Measurements from ENCODE around the gene BACH1. TPM values are rescaled to one million over a fixed set of nuclear protein-coding genes. Genes with fewer than 3 reads are reported as not detected.
"Not testable (repeated sequence)": the region's sequence is repeated elsewhere in the genome, so short reads cannot be mapped to it uniquely, and the experiment has no call there.

BACH1 gene
- total RNA-seq, 1 experiment from 2014 or later = 48.7 TPM

DNA sequence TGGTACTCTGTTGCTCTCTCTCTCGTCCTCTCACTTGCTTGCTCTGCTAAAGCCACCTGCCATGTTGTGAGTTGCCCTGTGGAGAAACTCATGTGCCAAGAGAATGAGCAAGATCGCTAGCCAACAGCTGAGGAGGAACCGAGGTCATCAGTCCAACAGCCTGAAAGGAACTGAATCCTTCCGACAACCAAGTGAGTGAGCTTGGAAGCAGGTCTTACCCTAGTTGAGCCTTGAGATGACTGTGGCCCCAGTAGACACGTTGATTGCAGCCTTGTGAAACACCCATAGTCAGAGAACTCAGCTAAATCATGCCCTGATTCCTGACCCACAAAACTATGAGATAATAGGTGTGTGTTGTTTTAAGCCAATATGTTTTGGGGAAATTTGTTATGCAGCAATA is 48.1 kb upstream of the BACH1 start:
- DNase-seq (ENCODE audit: low spot score) (no peak), ATAC-seq (no peak)
- ChIA-PET CTCF (no interaction called here), POLR2A (no interaction called here)
- Mint-ChIP-seq H3K27ac (no peak overlapping the region), H3K36me3 (peaks cover 25% of the 10 kb centered on the region), H3K4me3 (no peak overlapping the region), H3K4me1 (no peaks in the 10 kb centered on the region), H3K9me3 (peaks cover 53% of the 10 kb centered on the region), H3K27me3 (ENCODE audit: low read depth) (no peaks in the 10 kb centered on the region; the same call in 1 of the 2 replicates)
- no peak for TF ChIP-seq SMAD3 (CRISPR knock-in tag; IDR thresholded peaks at IDR 0.05; ENCODE audit: borderline replicate concordance)
- TF ChIP-seq SOX15 (CRISPR knock-in tag; IDR thresholded peaks at IDR 0.05) = no peak
- TF ChIP-seq IRF2 (CRISPR knock-in tag; IDR thresholded peaks at IDR 0.05; ENCODE audit: borderline replicate concordance, low read depth) = no peak
- no peak for TF ChIP-seq SMAD4 (CRISPR knock-in tag; IDR thresholded peaks at IDR 0.05)
- TF ChIP-seq JAZF1 (CRISPR knock-in tag; IDR thresholded peaks at IDR 0.05) = no peak
- no peak for TF ChIP-seq NR3C1 (CRISPR knock-in tag; conservative IDR thresholded peaks at IDR 0.05; ENCODE audit: low read depth)
- TF ChIP-seq, protein P1, sequence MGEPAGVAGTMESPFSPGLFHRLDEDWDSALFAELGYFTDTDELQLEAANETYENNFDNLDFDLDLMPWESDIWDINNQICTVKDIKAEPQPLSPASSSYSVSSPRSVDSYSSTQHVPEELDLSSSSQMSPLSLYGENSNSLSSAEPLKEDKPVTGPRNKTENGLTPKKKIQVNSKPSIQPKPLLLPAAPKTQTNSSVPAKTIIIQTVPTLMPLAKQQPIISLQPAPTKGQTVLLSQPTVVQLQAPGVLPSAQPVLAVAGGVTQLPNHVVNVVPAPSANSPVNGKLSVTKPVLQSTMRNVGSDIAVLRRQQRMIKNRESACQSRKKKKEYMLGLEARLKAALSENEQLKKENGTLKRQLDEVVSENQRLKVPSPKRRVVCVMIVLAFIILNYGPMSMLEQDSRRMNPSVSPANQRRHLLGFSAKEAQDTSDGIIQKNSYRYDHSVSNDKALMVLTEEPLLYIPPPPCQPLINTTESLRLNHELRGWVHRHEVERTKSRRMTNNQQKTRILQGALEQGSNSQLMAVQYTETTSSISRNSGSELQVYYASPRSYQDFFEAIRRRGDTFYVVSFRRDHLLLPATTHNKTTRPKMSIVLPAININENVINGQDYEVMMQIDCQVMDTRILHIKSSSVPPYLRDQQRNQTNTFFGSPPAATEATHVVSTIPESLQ (CRISPR knock-in tag; IDR thresholded peaks at IDR 0.05) = no peak
- no peak for TF ChIP-seq GRHL2 (CRISPR knock-in tag; IDR thresholded peaks at IDR 0.05; ENCODE audit: insufficient replicate concordance, severe bottlenecking)
- no peak for TF ChIP-seq ZNF219 (CRISPR knock-in tag; IDR thresholded peaks at IDR 0.05; ENCODE audit: borderline replicate concordance)
- TF ChIP-seq USF1 (CRISPR knock-in tag; IDR thresholded peaks at IDR 0.05) = no peak

DNA sequence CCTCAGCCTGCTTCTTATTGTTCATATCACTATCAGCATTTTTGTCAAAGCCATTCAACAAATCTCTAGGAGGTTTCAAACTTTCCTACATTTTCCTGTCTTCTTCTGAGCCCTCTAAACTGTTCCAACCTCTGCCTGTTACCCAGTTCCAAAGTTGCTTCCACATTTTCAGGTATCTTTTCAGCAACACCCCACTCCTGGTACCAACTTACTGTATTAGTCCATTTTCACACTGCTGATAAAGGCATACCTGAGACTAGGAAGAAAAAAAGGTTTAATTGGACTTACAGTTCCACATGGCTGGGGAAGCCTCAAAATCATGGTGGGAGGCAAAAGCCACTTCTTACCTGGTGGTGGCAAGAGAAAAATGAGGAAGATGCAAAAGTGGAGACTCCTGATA is 44.9 kb upstream of the BACH1 start:
- POLR2A ChIA-PET; H3K27ac Mint-ChIP-seq; DNase-seq (ENCODE audit: low spot score); H3K4me3 Mint-ChIP-seq; H3K4me1 Mint-ChIP-seq; ATAC-seq; H3K27me3 Mint-ChIP-seq (ENCODE audit: low read depth): not testable (repeated sequence)
- Mint-ChIP-seq H3K36me3 (peaks cover 25% of the 10 kb centered on the region), H3K9me3 (peaks cover 60% of the 10 kb centered on the region)
- CTCF ChIA-PET = interaction anchor here (0.5 to 1.8 kb wide), 2 partner anchors 90 to 223 kb away, joined by 4 to 5 read pairs; no protein-coding TSS in a partner anchor

GRCh38 chr21:29254550-29254949 is 44.2 kb upstream of the BACH1 start:
- peaks cover 53% of the 10 kb centered on the region for H3K9me3 Mint-ChIP-seq
- H3K36me3 Mint-ChIP-seq = peaks cover 25% of the 10 kb centered on the region
- ATAC-seq = no peak
- H3K27me3 Mint-ChIP-seq (ENCODE audit: low read depth) = no peaks in the 10 kb centered on the region
- CTCF ChIA-PET = no interaction called here
- H3K27ac Mint-ChIP-seq = no peak overlapping the region
- DNase-seq (ENCODE audit: low spot score) = no peak
- POLR2A ChIA-PET = no interaction called here
- H3K4me3 Mint-ChIP-seq = no peak overlapping the region
- no peaks in the 10 kb centered on the region for H3K4me1 Mint-ChIP-seq
- TF ChIP-seq NR3C1 (CRISPR knock-in tag; conservative IDR thresholded peaks at IDR 0.05; ENCODE audit: low read depth) = no peak
- no peak for TF ChIP-seq ZBTB21 (CRISPR knock-in tag; IDR thresholded peaks at IDR 0.05; ENCODE audit: borderline replicate concordance)
- TF ChIP-seq ZNF532 (CRISPR knock-in tag; IDR thresholded peaks at IDR 0.05; ENCODE audit: borderline replicate concordance) = no peak
- TF ChIP-seq MLX (CRISPR knock-in tag; IDR thresholded peaks at IDR 0.05) = no peak
- TF ChIP-seq, protein P2, sequence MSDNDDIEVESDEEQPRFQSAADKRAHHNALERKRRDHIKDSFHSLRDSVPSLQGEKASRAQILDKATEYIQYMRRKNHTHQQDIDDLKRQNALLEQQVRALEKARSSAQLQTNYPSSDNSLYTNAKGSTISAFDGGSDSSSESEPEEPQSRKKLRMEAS (CRISPR knock-in tag; IDR thresholded peaks at IDR 0.05) = no peak
- TF ChIP-seq TCF7 (CRISPR knock-in tag; IDR thresholded peaks at IDR 0.05; ENCODE audit: low read depth) = no peak
- TF ChIP-seq ATF3 (CRISPR knock-in tag; conservative IDR thresholded peaks at IDR 0.05) = no peak
- no peak for TF ChIP-seq TEAD4 (CRISPR knock-in tag; IDR thresholded peaks at IDR 0.05)
- TF ChIP-seq ZNF317 (CRISPR knock-in tag; IDR thresholded peaks at IDR 0.05; ENCODE audit: borderline replicate concordance, low read depth) = no peak
- no peak for TF ChIP-seq ELF4 (CRISPR knock-in tag; IDR thresholded peaks at IDR 0.05; ENCODE audit: low read depth)
- no peak for TF ChIP-seq FOXJ3 (CRISPR knock-in tag; IDR thresholded peaks at IDR 0.05; ENCODE audit: borderline replicate concordance)

Data from WTC11 (cell line).